ENCODE measurements around the gene PCDHB9.
A peak's percentile ranks its signal among the peaks of the same experiment; 100 is the strongest.
"Not testable (repeated sequence)": the region's sequence is repeated elsewhere in the genome, so short reads cannot be mapped to it uniquely, and the experiment has no call there.

PCDHB9 gene

GRCh38 chr5:141234109-141234667 is 47.2 kb downstream of the PCDHB9 start:
- DNase-seq (ENCODE audit: low spot score) (peak; percentile 20), FAIRE-seq (no peak)

GRCh38 chr5:141235922-141236321 is 49.0 kb downstream of the PCDHB9 start:
- not testable (repeated sequence) for FAIRE-seq; DNase-seq (ENCODE audit: low spot score)

GRCh38 chr5:141236516-141237313 is 49.8 kb downstream of the PCDHB9 start:
- no peak for DNase-seq (ENCODE audit: low spot score)
- no peak for FAIRE-seq
